NCI-H446 (cell line): Measurements from ENCODE around the gene LRRC7.
"Not testable (repeated sequence)": the region's sequence is repeated elsewhere in the genome, so short reads cannot be mapped to it uniquely, and the experiment has no call there.

Source experiments
- DNase-seq, 2 experiments: peaks; one replicate each; lab custom pipeline; 2025; lab: John Stamatoyannopoulos, UW

Gene LRRC7

GRCh38 chr1:69871412-69871811 lies 303.7 kb downstream of the LRRC7 start:
- no peak for DNase-seq

GRCh38 chr1:69878338-69878737 lies 310.6 kb downstream of the LRRC7 start:
- DNase-seq = no peak

GRCh38 chr1:69888016-69888415 lies 320.3 kb downstream of the LRRC7 start:
- DNase-seq = not testable (repeated sequence)

GRCh38 chr1:69888657-69889056 lies 320.9 kb downstream of the LRRC7 start:
- DNase-seq = no peak

- no peak for DNase-seq
These were observed 330.8 kb downstream of the LRRC7 start for GRCh38 chr1:69898403-69898947.

GRCh38 chr1:69911301-69911801 lies 343.6 kb downstream of the LRRC7 start:
- DNase-seq = no peak

- peak; percentile 40 to 83 for DNase-seq
These were observed 346.3 kb downstream of the LRRC7 start for GRCh38 chr1:69913977-69914376.

- peak; percentile 50 to 54 for DNase-seq
These were observed 347.4 kb downstream of the LRRC7 start for GRCh38 chr1:69914976-69915765.

- no peak for DNase-seq
These were observed 351.6 kb downstream of the LRRC7 start for GRCh38 chr1:69919129-69919921.

GRCh38 chr1:69919922-69920273 lies 352.2 kb downstream of the LRRC7 start:
- DNase-seq = no peak

GRCh38 chr1:69920426-69920825 lies 352.7 kb downstream of the LRRC7 start:
- DNase-seq = no peak

GRCh38 chr1:69921486-69921885 lies 353.8 kb downstream of the LRRC7 start:
- no peak for DNase-seq

- DNase-seq = not testable (repeated sequence)
These were observed 360.5 kb downstream of the LRRC7 start for GRCh38 chr1:69928234-69928633.

GRCh38 chr1:69929308-69930057 lies 361.8 kb downstream of the LRRC7 start:
- DNase-seq = no peak

GRCh38 chr1:69930396-69930795 lies 362.7 kb downstream of the LRRC7 start:
- no peak for DNase-seq

GRCh38 chr1:69932760-69933159 lies 365.0 kb downstream of the LRRC7 start:
- no peak for DNase-seq

GRCh38 chr1:69940231-69940630 lies 372.5 kb downstream of the LRRC7 start:
- DNase-seq = no peak

- no peak for DNase-seq
These were observed 373.1 kb downstream of the LRRC7 start for GRCh38 chr1:69940816-69941215.

- no peak for DNase-seq
These were observed 375.3 kb downstream of the LRRC7 start for GRCh38 chr1:69943030-69943429.

- no peak for DNase-seq
These were observed 379.2 kb downstream of the LRRC7 start for GRCh38 chr1:69946935-69947334.

GRCh38 chr1:69947837-69948236 lies 380.1 kb downstream of the LRRC7 start:
- DNase-seq = no peak

GRCh38 chr1:69952676-69953075 lies 385.0 kb downstream of the LRRC7 start:
- DNase-seq = peak in 1 of 2 experiments; percentile 15
